Measurements from ENCODE around the gene HACD3.
"Not testable (repeated sequence)": the region's sequence is repeated elsewhere in the genome, so short reads cannot be mapped to it uniquely, and the experiment has no call there.

The HACD3 gene

DNA sequence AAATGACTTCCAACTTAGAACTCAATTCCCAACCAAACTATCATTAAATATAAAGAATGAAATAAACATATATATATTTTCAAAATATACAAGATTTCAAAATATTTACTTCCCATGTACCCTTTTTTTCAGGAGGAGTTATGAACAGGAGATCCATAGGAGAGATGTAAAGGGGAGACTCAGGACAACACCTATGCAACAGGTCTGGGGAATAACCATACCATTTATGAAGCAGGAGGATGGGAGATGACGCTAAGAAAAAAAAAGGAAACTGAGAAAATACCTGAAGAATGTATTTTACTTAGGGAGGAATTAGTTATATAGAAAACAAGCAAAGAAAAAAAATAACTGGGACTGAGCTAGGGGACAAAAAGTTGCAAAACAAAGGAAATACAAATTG lies 56.8 kb downstream of the HACD3 start:
- DNase-seq (ENCODE audit: extremely low spot score, insufficient read length, low read depth), result no peak
- FAIRE-seq, result no peak

DNA sequence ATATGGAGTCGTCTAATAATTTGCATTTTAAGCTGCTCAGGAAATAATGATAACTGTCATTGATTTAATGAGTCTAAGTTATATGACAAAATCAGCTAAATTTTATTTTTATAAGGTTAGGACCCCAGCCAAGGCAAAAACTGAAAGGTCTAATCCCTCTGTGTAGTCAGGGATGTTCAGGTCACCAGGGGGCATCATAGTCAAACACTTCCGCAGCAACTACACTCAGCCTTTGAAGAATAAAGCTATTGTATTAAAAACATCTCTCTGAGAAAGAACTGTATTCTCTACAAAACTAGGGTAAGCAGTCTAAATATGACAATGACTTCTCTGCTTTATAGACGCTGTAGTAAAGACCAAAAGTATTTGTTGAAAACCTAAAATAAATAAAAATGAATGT lies 65.7 kb downstream of the HACD3 start:
- DNase-seq (ENCODE audit: extremely low spot score, insufficient read length, low read depth) (no peak), FAIRE-seq (peak; percentile 54)

DNA sequence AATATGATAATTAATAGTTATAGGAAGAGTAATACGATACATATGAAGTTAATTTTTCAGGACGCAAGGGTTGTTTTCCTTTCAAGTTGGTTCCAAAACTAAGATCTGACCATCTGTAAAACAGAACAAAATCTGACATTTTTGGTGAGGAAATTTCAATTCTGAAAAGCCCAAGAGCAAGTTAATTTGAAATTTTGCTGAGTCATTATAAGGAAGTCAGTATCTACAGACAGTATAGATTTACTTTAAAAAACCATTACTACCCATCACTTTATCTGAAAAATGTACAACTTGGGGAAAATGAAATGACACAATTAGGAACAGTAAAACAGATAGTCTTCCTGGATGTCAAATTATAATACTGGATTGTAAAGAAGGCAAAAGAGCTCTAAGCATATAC lies 68.2 kb downstream of the HACD3 start:
- DNase-seq (ENCODE audit: extremely low spot score, insufficient read length, low read depth), result no peak
- FAIRE-seq, result no peak

DNA sequence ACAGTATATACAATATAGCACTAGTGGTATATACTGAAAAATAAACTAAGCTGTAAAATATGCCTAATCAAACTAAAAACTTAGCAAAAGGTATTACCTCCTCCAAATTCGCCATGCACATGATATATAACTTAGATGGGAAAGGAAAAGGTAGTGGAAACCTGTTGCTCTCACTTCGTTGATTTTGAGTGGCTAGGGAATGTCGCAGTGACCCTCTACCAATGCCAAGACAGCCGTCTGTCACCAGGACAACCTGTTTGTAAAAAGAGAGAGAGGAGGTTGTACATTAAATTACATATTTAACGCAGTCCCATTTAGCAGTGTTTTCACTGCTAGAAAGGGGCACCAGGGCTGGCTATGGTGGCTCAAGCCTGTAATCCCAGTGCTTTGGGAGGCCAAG lies 69.4 kb downstream of the HACD3 start:
- DNase-seq (ENCODE audit: extremely low spot score, insufficient read length, low read depth) (no peak), FAIRE-seq (no peak)

DNA sequence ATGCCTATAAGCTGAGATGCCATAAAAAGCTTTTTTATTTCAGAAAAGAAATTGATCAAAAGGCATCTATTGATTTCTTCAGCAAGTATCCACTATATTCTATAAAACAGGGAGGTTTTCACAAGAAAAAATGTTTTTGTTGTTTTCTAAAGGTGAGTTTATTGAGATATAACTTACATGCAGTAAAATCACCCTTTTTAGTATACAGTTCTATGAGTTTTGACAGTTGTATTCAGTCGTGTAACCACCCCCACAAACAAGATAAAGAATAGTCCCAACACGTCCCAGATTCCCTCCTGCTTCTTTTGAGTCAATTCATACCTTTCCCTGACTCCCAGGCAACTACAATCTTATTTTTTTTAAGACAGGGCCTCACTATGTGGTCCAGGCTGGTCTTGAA lies 72.9 kb downstream of the HACD3 start:
- DNase-seq (ENCODE audit: extremely low spot score, insufficient read length, low read depth) (no peak), FAIRE-seq (no peak)

DNA sequence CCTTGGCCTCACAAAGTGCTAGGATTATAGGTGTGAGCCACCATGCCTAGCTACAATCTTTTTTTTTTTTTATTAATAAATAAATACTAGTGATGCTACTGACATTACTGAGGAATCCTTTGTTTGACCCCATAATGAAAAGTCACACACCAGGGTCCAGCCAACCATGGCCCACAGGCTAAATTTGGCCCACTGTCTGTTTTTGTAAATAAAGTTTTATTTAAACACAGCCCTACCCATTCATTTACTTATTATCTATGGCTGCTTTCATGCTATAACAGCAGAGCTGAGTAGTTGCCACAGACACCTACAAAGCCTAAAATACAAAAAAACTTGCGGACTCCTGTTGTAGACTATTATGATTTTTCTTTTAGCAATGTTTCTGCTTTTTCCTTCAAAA lies 73.3 kb downstream of the HACD3 start:
- no peak for FAIRE-seq
- no peak for DNase-seq (ENCODE audit: extremely low spot score, insufficient read length, low read depth)

DNA sequence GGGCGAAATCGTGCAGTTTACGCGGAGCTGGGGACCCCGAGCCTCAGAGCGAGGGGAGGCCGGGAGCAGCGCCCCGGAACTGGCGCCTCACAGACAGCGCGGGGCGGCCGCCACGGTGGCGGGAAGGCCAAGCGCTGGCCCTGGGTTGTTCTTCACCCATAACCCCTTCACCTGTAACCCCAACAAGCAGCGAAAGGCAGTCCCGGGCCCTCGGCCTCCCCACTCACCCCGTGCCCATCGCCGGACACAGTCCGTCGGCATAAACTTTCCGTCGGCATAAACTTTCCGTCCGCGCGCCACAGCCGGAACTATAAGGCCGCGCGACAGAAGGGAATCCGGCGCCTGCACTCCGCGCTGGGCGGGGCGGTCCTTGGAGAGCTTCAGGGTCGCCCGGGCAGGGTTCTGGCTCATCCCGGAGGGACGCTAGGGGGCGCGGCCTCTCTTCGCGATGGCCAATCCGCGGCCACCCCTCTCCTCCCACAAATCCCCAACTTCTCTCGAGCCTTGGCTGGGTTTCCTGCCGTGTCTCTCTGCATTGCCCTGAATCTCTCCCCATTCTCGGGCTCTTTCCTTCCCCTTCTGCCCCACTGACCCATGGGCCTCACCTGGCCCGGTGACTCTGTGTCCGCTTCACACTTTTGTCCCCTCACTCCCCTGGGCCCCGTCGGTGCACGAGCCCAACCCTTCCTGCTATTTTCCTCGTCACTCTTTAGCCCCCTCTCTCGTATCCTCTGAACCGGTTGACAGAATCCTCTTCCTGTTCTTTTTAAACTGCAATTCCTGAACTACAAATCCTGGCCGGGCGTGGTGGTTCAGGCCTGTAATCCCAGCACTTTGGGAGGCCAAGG lies 80.8 kb downstream of the HACD3 start, which contains the start of gene INTS14:
Gene INTS14 (minus strand): TSS at position 261 of the 848 bp plus-strand sequence. CDS start 3,751 bp downstream, outside the sequence.
- peak; percentile 94 for FAIRE-seq
- peak; percentile 96 for DNase-seq (ENCODE audit: extremely low spot score, insufficient read length, low read depth)

DNA sequence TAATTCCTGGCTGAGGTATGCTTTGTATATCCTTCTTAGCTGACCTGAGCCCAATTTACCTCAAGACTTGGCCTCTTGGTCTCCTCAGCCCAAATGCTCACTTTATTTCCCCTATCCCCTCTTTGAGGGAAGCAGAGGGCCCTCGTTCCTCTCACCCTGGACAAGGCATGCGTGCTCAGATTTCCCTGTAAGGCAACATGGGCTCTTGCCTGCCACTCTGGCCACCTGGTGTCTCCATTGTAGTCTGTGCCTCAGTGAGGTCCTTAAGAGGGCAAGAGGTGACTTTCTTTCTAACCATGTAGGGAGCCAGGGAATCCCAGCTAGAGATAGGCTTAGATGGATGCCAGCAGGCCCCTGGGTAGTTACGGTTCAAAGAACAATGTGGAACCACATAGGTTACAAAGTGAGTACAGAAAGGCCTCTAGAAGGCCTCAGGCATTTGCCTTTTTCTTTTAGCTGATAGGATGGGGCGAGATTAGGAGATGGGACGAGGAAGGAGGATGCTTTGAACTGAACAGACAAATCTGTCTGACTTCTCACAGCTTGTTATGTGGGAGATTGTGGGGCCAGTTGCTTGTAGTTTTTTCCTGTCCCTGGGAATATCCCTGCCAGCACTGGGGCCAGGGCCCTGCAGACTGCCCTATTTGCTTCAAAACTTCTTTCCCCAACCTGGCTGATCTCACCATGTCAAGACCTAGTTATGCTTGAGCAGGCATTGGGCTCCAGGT lies 81.8 kb downstream of the HACD3 start:
- DNase-seq (ENCODE audit: extremely low spot score, insufficient read length, low read depth) (no peak), FAIRE-seq (peak; percentile 31)

DNA sequence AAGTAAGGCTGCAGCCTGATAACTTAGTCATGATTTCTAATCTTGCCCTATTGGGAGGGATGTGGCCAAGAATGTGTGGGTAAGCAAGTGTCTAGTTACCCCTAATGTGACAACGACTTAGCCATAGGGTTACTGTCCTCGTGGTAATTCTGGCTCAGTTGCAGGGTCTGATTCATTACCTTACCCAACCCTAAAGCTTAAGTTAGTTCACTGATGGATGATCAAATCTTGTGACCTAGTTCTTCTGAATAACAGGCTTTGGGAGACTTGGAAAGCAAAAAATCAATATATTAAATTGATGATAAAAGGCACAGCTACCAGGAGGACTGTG lies 82.3 kb downstream of the HACD3 start:
- no peak for DNase-seq (ENCODE audit: extremely low spot score, insufficient read length, low read depth)
- FAIRE-seq, result no peak

DNA sequence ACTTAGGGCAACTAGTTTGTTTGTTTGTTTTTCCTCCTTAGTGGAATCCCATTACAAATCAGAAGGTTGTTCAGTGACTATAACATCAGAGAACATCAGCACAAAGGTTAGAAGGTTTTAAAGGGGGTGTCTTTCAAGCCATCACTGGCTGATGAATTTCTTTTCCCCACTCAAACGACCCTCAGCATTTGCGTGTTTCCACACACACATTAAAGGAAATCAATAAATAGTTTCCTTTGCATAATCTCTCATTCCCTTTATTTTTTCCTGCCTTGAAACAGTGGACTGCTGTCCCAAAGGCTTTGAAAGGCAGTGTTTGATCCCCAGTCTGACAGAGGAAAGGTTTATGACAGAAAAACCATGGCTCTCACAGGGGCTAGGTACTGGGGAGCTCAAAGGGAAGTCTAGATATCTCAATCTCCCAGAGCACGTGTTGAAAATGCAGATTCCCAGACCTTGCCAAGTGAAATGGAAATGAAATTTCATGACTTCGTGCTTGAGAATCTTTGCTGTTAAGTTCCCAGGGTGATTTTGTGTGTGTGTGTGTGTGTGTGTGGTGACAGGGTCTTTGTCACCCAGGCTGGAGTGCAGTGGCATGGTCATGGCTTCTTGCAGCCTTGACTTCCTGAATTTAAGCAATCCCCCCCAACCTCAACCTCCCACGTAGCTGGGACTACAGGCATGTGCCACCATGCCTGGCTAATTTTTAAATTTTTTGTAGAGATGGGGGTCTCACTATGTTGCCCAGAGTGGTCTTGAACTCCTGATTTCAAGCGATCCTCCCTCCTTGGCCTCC lies 82.9 kb downstream of the HACD3 start:
- DNase-seq (ENCODE audit: extremely low spot score, insufficient read length, low read depth) (no peak), FAIRE-seq (no peak)

DNA sequence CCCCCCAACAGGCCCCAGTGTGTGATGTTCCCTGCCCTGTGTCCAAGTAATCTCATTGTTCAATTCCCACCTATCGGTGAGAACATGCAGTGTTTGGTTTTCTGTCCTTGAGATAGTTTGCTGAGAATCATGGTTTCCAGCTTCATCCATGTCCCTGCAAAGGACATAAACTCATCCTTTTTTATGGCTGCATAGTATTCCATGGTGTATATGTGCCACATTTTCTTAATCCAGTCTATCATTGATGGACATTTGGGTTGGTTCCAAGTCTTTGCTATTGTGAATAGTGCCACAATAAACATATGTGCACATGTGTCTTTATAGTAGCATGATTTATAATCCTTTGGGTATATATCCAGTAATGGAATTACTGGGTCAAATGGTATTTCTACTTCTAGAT lies 85.6 kb downstream of the HACD3 start:
- DNase-seq (ENCODE audit: extremely low spot score, insufficient read length, low read depth); FAIRE-seq: not testable (repeated sequence)

DNA sequence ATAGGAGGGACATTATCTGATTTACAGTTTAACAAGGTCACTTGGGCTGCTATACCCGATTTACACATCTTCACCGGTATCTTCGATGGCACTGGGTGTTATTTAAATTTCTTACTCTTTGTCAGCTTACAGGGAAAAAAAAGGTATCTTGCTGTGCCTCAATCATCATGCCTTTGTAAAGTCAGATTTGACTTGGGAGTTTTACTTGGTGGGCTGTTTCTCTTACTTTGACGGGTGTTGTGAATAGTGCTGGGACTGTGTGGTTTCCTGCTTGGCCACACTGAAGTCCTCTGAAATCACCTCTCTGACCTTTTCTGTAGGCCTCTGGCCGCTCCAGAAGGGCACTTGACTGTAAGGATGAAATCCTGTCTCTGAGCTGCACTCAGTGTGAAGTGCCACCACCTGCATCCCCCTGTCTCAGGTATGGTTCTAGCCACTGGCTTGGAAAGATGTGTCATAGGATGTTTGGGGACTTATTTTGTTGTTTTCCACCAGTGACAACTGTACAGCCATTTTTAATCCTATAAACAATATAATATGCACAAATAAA lies 88.4 kb downstream of the HACD3 start:
- no peak for DNase-seq (ENCODE audit: extremely low spot score, insufficient read length, low read depth)
- no peak for FAIRE-seq

DNA sequence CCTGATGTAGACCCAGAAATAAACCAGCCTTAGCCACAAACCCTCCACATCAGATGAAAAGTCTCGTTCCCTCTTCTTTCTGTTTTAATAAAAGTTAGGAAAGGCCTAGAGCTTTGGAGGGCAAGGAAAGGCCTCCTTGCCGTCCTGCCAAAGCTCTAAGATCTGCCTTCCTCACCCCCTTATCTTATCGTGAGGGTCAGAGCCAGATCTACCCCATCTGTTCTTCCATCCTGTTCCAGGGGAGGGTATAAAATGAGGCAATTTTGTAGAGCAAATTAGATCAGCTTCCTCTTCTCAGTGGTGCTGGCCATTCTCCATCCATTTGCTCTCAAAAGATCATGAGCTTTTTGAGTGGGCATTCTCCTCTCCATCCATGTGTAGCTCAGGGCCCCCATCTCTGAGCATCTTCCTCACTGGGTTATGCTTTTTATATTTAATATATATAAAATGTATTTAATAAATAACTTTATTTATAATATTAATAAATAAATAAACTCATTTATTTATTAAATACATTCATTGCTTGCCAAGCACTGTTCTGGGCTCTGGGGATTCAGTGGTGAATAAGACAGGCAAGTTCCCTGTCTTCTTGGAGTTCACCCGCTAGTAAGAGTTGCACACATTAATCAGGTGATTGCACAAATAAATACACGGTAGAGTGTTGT lies 89.5 kb downstream of the HACD3 start:
- DNase-seq (ENCODE audit: extremely low spot score, insufficient read length, low read depth), result no peak
- no peak for FAIRE-seq

DNA sequence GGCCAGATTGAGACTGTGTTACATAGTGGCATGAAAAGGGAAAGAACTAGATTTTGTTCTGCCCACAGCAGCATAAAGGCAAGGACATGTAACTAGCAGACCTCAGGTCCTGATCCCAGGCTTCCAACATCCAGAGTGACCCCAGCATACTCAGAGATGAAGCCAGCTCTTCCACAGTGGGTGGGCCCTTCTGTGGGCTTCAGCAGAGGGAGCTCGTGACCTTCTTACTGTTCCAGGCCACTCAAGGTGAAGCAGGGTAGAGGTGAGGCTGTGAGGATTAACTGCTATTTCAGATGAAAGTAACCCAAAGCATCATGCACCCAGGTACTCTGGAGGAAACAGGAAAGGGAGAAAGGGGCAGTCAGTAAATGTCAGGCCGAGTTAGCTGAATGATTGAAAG lies 90.6 kb downstream of the HACD3 start:
- DNase-seq (ENCODE audit: extremely low spot score, insufficient read length, low read depth), result no peak

DNA sequence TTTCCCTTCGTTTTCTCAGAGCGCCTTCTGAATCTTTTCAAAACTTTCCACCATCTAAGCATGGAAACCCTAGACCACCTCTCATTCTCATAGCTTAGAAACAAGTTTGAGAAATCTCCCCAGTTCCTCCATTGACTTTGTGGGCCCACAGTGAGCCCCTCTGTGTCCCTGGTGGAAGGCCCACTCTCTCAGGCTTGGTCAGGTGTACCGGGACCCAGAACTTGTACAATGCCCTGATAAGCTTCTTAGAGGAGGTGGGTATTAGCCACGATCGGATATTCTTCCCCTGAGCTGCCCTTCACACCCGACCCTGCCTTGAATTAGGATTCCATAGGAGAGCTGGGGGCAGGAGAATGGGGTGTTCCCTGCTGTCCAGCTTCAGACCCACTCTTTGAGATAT lies 91.4 kb downstream of the HACD3 start, which contains the start of gene SLC24A1:
Gene SLC24A1 (plus strand): TSS at position 301 of the 400 bp plus-strand sequence. CDS start 2,143 bp downstream, outside the sequence.
- no peak for DNase-seq (ENCODE audit: extremely low spot score, insufficient read length, low read depth)
- FAIRE-seq, result no peak

More for the DNA sequence above, 90.6 kb downstream of the HACD3 start:
- no peak for FAIRE-seq

DNA sequence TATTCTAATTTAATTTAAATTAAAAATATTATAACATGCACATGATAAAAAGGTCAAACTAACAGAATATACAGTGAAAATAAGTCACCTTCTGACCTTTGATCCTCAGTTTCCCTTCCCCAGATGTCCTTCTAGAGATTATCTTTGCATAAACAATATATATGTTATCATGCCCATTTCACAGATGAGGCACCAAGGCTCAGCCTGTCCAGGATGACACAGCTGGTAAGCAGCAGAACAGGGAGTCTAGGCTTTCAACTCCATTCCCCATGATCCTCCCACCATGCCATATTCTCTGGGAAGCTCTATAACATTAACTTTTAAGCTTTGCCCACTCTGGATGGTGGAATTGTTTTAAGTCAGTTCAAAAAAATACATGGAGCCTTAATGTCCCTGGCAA lies 92.8 kb downstream of the HACD3 start:
- FAIRE-seq (no peak), DNase-seq (ENCODE audit: extremely low spot score, insufficient read length, low read depth) (no peak)

DNA sequence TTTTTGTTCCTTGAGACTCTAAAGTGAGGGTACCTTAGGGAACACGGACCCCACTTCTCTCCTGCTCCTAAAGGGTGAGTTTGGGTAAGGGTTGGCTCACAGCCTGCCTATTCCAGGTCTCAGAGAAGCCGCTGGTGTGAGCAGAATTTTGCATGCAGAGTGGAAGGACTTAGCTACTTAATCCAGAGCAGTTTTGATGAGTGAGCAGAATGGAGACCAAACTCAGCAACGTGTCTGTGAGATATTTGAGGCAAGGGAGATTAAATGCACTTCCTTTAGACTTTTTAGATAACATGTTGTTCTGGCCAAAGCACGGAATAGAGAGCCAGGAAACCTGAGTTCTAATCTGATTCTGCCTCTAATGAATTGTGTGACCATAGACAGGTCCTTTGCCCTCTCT lies 96.6 kb downstream of the HACD3 start:
- DNase-seq (ENCODE audit: extremely low spot score, insufficient read length, low read depth) (no peak), FAIRE-seq (no peak)

All from GM18507 (cell line).